GM10266 (cell line): Measurements from ENCODE around the gene ERCC8.

Source experiments
- DNase-seq: peaks from one replicate; pipeline ENCODE4 v3.0.0; 2012; ENCODE audit errors: extremely low spot score
- TF ChIP-seq, protein P1 (sequence below): IDR thresholded peaks from 2 replicates; pipeline ENCODE4 v1.5.1; 2012; ENCODE audit warnings: mild to moderate bottlenecking, low read depth; ENCODE audit not compliant: control insufficient read depth, insufficient read depth; ENCODE audit errors: missing control alignments

The ERCC8 gene

DNA sequence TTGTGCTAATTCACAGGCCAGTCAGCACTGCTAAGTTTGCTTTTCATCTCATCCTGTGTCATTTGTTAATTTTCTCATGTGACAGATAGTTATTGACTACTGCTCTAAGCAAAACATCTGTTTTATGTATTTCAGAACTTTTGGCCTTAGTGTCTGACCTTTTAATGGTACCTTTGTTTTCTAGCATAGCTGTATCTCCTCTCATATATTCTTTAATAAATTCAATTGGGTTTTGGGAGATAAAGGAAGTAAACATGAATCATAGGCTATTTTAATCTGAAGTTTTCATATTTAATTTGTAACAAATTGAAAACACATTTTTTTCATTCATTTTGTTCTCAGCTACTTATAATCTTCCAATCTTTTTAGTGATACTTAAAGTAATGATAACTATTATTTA is 13.2 kb upstream of the ERCC8 start:
- no peak for DNase-seq
- TF ChIP-seq, protein P1, sequence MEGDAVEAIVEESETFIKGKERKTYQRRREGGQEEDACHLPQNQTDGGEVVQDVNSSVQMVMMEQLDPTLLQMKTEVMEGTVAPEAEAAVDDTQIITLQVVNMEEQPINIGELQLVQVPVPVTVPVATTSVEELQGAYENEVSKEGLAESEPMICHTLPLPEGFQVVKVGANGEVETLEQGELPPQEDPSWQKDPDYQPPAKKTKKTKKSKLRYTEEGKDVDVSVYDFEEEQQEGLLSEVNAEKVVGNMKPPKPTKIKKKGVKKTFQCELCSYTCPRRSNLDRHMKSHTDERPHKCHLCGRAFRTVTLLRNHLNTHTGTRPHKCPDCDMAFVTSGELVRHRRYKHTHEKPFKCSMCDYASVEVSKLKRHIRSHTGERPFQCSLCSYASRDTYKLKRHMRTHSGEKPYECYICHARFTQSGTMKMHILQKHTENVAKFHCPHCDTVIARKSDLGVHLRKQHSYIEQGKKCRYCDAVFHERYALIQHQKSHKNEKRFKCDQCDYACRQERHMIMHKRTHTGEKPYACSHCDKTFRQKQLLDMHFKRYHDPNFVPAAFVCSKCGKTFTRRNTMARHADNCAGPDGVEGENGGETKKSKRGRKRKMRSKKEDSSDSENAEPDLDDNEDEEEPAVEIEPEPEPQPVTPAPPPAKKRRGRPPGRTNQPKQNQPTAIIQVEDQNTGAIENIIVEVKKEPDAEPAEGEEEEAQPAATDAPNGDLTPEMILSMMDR = no peak

DNA sequence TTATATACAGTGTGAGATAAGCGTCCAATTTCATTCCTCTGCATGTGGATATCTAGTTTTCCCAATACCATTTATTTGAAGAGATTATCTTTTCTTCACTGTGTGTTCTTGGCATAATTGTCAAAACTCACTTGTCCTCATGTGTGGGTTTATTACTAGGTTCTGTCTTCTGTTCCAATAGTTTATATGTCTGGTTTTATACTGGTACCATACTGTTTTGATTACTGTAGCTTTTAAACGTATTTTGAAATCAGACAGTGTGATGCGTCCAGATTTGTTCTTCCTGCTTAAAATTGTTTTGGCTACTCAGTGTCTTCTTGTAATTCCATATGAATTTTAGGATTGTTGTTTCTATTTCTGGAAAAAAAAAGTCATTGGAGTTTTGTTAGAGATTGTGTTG is 10.4 kb upstream of the ERCC8 start:
- TF ChIP-seq, protein P1 = no peak
- DNase-seq = no peak

DNA sequence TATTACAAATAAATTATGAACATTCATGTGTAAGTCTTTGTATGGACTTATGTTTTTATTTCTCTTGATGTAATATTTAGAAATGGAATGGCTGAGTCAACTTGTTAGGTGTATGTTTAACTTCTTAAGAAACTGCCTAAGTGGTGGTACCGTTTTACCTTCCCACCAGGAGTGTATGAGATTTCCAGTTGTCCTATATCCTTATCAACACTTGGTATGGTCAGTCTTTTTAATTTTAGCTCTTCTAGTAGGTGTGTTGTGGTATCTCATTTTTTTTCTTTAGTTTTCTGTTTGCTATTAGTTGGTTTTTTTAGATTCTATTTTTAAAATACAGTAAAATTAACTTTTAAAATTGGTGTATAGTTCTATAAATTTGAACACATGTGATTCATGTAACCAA is 3.9 kb upstream of the ERCC8 start:
- DNase-seq = no peak
- TF ChIP-seq, protein P1 = no peak

DNA sequence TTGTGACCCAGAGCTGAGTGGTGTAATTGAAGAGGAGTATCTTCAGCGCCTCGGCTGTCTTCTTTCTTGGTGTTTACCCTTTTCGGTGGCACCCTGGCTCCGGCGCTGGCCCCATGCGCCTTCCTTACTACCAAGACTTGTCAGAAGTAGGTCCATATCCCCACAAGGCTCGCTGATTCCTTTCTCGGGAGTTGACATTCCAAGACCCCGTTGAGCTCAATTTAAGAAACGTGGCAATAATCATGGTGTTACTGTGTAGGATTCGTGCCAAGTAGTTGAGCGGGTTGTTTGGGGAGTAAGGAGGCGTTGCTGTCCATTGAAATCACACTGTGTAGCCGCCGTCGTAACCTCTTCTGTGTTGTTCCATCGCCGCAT is 930 bp upstream of the ERCC8 start:
- DNase-seq = no peak
- TF ChIP-seq, protein P1 = no peak

DNA sequence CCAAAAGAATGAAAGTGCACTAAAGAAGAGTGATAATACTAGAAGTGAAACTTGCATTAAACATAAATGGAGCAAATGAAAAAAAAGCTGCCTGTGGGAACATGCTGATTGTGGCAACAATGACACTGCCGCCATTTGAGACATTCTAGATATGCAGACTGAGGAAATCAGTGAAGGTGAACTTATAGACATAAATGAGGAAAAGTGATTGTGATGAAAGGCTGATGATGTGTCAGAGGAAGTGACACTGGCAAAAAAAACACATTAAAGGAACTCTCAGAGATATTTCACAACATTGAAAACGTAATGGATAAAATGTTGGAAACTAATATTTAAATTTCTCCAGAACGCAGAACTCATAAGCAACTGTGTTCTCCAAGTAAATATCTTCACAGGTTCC is 1.2 kb downstream of the ERCC8 start:
- TF ChIP-seq, protein P1 = no peak
- no peak for DNase-seq

DNA sequence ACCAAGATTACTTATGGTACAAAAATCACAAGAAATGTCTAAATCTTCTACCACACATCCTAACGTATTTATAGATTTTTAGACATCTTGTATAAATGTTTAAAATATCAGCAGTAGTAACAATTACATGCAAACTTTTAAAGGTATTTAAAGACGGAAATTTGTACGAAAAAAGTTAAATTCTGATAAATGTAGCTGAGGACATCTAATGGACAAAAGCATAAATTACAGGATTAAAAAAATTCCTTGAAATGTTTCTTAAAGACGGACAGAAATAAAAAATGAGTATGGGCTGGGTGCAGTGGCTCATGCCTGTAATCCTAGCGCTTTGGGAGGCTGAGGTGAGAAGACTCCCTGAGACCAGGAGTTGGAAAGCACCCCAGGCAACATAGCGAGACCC is 15.8 kb downstream of the ERCC8 start:
- TF ChIP-seq, protein P1 = peak; percentile 15
- no peak for DNase-seq

DNA sequence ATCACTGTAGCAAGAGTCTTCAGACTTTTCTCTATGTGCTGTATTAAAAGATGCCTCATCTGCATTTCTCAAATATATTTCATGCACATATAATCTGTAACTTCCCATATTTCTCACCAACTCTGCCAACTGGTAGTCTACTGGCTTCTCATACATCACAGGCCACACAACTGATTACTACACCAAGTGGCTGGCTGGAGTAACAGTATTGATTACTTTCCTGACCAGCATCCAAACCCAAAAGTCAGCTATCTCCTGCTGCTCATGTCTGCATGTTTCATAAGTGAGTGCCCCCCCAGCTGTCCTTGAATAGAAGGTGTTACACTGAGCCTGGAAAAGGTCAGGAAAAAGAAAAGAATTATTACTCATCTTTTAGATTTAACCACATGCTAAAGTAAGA is 17.4 kb downstream of the ERCC8 start:
- DNase-seq = no peak
- TF ChIP-seq, protein P1 = no peak
